ENCODE results near the gene GUCA2B.

GUCA2B gene

GRCh38 chr1:42168391-42168670, 15.1 kb downstream of the GUCA2B start:
- DNase-seq, result no peak

- no peak for DNase-seq
These were observed 15.6 kb downstream of the GUCA2B start for GRCh38 chr1:42168763-42169162.

GRCh38 chr1:42170779-42171621, 17.8 kb downstream of the GUCA2B start:
- DNase-seq, result no peak

GRCh38 chr1:42171679-42172266, 18.6 kb downstream of the GUCA2B start:
- DNase-seq, result no peak

GRCh38 chr1:42172381-42173133, 19.3 kb downstream of the GUCA2B start:
- no peak for DNase-seq

GRCh38 chr1:42173155-42173933, 20.1 kb downstream of the GUCA2B start:
- DNase-seq, result peak; percentile 66

GRCh38 chr1:42173961-42174735, 20.9 kb downstream of the GUCA2B start:
- DNase-seq, result no peak

GRCh38 chr1:42175314-42176054, 22.3 kb downstream of the GUCA2B start:
- DNase-seq, result no peak

GRCh38 chr1:42176902-42177519, 23.8 kb downstream of the GUCA2B start:
- peak; percentile 53 for DNase-seq

GRCh38 chr1:42177541-42177981, 24.4 kb downstream of the GUCA2B start:
- no peak for DNase-seq

- no peak for DNase-seq
These were observed 25.0 kb downstream of the GUCA2B start for GRCh38 chr1:42178249-42178648.

GRCh38 chr1:42179275-42179674, 26.1 kb downstream of the GUCA2B start:
- no peak for DNase-seq

- DNase-seq, result no peak
These were observed 26.7 kb downstream of the GUCA2B start for GRCh38 chr1:42179900-42180329.

GRCh38 chr1:42181687-42182086, 28.5 kb downstream of the GUCA2B start:
- DNase-seq, result no peak

GRCh38 chr1:42183210-42183956, 30.2 kb downstream of the GUCA2B start:
- no peak for DNase-seq

- DNase-seq, result no peak
These were observed 30.7 kb downstream of the GUCA2B start for GRCh38 chr1:42183957-42184268.

GRCh38 chr1:42184616-42185015, 31.4 kb downstream of the GUCA2B start:
- DNase-seq, result no peak

- DNase-seq, result peak; percentile 11
These were observed 32.9 kb downstream of the GUCA2B start for GRCh38 chr1:42186152-42186551.

- no peak for DNase-seq
These were observed 37.0 kb downstream of the GUCA2B start for GRCh38 chr1:42189931-42190853.
